ENCODE results near the gene GRIP2.

The GRIP2 gene

GRCh38 chr3:14539742-14540491, at the start of gene GRIP2:
Gene GRIP2, minus strand, starts transcription at chr3:14540342. Its CDS starts 34 bp downstream, at chr3:14540308.
- no peak for DNase-seq

- no peak for DNase-seq
Measured at GRCh38 chr3:14588425-14589112, 48.4 kb upstream of the GRIP2 start.

DNA sequence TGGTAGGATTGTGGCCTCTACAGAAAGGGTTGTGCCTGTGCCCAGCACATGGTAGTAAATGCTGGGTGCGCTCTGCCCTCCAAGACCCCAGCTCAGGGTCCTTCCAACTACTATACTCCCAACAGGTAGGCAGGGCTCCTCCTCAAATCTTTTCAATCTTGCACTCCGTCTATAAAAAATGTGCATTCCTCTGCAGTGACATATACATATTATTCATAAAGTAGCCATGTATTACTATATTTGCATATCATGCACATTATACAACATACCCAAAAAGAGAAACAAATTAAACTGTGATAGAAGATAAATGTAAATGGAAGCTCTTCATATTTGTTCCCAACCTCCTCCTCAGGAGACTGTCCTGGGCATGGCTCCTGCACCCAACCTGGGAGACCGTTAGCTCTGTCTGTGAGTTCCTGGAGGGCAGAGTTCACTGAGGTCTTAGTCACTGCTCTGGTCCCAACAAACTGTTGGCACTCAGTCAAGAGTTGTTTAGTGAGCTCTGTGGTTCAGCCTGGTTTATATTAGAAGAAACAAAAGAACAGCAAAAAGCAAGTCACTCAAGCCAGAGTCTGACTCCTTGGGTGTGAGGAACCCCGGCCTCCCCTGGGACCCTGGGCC, 47.7 kb upstream of the GRIP2 start:
- DNase-seq = no peak

GRCh38 chr3:14586611-14587010, 46.5 kb upstream of the GRIP2 start:
- DNase-seq = no peak

DNA sequence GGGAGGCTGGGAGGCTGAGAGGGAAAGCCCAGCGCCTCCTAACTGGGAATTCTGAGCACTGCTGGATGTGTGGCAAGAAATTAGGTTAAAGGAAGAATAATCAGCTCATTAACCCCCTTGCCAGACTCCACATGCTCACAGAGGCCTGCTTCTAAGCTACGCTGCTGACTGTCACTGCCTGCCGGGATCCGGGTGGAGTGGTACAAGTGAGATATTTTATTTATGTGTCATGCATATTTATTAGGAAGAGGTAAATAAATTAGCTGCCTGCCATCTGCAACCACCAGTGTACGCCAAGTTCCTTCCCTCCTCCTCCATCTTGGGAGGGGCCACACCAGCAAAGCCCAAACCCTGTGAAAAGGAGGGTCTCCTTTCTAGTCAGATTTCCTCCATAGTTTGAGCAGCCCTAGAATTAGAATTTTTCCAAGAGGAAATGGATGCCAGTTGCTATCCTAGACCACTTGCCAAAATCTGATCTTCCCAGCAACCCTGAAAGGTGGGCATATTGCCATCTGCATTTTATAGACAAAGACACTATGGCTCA, 43.5 kb upstream of the GRIP2 start:
- no peak for DNase-seq

GRCh38 chr3:14582045-14582410, 41.9 kb upstream of the GRIP2 start:
- no peak for DNase-seq

GRCh38 chr3:14581334-14582044, 41.3 kb upstream of the GRIP2 start:
- DNase-seq = no peak

GRCh38 chr3:14577897-14578296, 37.8 kb upstream of the GRIP2 start:
- no peak for DNase-seq

- DNase-seq = no peak
Measured at GRCh38 chr3:14576163-14576562, 36.0 kb upstream of the GRIP2 start.

DNA sequence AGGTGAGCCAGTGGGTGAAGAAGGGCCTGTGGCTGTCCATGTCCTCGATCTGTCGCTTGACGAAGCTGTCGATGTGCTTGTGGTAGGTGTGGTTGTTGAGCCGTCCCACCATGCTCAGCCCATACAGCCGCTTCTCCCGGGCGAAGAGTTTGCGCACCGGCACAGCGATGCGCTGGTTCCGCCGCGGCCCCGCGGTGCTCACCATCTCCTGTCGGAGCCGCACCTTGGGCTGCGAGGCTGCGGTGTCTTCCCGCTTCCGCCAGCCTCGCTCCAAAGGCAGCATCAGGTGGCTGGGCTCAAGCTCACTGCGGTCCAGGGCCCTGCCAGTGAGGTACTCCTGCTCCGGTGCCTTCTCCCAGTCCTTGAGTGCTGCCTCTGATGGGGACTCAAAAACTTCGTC, 34.0 kb upstream of the GRIP2 start:
- DNase-seq = no peak

DNA sequence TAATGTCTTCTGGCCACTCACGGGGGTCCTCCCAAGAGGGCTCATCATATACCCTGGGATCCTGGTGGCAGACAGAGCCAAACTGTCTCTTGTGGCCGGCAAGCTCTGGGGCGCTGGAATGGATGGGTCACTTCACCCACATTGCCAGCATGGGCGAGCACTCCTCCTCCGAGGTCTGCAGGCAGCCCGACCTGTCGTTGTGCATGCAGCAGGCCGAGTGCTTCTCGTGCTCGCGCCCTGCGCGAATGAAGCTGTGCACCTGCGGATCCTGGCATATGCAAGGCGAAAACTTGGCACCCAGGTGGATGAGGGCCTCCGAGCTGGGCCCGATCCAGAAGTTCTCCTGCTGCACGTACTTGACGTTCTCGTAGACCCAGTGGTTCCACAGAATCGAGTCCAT, 33.6 kb upstream of the GRIP2 start:
- DNase-seq = no peak

DNA sequence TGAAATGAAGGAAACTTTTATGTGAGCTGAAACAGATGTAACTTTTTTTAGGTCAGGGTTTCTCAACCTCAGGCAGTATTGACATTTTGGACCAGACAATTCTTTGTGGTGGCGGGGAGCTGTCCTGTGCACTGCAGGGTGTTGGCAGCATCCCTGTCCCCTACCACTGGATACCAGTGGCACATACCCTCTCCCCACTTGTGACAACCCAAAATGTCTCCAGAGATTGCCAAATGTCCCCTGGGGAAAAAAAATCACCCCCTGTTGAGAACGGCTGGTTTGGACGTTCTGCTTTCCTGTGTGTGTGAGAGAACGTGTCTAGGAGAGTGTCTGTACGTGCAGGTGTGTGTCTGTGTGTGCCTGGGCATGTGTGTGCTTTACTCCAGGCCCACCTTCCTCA, 30.7 kb upstream of the GRIP2 start:
- no peak for DNase-seq

GRCh38 chr3:14570089-14570488, 29.9 kb upstream of the GRIP2 start:
- no peak for DNase-seq

DNA sequence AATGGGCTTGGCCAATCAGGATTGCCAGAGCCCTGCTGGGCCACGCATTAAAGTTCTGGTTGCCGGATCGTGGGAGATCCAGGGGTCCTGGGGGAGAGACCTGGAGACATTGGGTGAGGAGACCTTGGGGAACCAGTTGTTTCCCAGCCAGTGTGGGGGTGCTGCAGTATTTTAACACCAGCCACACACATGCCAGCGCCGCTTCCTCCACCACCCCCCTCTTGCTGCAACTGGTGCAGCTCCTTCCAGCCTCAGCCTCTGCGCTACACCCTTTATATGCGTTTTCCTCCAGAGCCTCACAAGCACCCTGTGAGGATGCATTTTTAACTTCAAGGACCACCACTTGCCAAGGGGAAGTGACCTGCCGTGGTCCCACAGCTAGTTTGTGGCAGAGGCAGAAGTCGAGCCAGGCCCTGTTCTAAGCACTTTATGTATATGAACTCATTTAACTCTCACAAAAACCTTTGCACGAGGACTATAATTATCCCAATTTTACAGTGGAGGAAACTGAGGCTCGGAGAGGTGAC, 29.4 kb upstream of the GRIP2 start:
- DNase-seq = no peak

DNA sequence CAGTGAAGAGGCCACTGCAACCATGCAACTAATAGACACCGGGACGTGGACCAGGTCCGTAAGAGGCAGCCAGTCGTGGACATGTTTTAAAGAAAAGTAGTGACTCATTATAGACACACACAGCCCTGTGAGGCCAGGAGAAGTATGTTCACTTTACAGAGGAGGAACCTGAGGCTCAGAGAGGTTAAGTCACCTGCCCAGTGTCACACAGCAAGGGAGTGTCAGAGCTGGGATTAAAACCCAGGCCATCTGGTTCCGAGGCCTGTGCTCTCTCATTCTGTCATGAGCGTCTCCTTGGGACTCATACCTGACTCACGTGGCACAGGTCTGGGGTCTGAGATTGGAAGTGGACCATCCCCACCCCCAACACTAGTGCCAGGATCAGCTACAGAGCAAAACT, 28.1 kb upstream of the GRIP2 start:
- no peak for DNase-seq

DNA sequence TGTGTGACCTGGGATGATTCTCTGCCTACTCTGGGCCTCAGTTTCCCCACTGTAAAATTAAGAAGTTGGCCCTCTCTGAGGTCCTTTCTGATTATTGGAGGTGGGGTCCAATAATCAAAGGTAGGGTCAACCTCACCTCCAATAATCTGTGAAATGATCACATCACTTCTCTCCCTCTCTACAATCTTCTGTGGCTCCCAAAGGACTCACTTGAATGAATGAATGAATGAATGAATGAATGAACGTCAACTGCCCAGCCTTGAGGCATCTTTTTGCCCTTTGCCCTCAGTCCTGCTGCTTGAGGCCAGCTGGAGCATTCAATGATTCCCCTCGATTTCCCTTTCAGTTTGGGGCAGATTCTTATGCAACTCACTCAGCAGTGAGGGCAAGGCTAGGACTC, 26.7 kb upstream of the GRIP2 start:
- DNase-seq = no peak

- DNase-seq = no peak
Measured at GRCh38 chr3:14565868-14566588, 25.9 kb upstream of the GRIP2 start.

GRCh38 chr3:14564741-14565140, 24.6 kb upstream of the GRIP2 start:
- no peak for DNase-seq

DNA sequence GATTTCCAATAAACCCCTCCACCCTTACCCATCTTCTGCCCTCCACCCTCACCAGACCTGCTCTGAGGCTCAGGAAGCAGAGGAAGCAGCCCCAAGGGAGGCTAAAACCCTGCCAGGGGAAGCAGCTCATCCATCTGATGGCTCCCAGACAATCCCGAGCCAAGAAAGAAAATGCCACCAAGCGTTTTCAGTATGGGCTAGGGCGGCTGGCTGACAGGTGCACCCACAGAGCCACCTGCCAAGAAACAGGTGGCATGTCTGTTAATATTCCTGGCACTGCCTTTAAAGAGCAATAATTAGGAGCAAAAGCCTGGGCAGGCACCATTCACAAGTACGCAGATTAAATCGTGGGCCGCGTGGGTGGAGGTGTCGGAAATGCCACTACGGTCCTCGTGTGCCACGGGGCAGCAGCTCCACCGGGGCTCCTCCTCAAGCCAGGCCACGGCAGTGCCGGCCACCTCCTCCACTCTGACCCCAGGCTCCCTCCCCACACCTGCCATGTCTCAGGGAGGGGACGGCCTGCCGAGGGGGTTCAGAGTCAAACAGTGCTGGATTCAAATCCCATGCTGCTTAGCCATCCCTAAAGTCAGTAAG, 23.9 kb upstream of the GRIP2 start:
- DNase-seq = no peak

- no peak for DNase-seq
Measured at GRCh38 chr3:14562121-14562890, 22.2 kb upstream of the GRIP2 start.
